Activated CD4-positive, alpha-beta T cell treated with anti-CD3 and anti-CD28 coated beads, Interleukin-2, amount 10 ng/mL, durations not matched to agents 7 days and 5 days (primary cell): ENCODE data around the gene TUBGCP2. TPM values are rescaled to one million over a fixed set of nuclear protein-coding genes. Genes with fewer than 3 reads are reported as not detected.

Source experiments
- CTCF ChIA-PET: fragments of 350-600 bp; sonication (Branson Sonifier 250); formaldehyde crosslinking; loops from one replicate; lab custom pipeline; 2021; ENCODE audit warnings: antibody characterized with exemption; lab: Charles Lee
- POLR2A ChIA-PET: fragments of 350-600 bp; sonication (Branson Sonifier 250); formaldehyde crosslinking; loops from one replicate; lab custom pipeline; 2021; ENCODE audit warnings: antibody characterized with exemption; lab: Charles Lee
- DNase-seq: peaks from one replicate; pipeline ENCODE4 v3.0.0-alpha.2; 2020
- H3K27ac Mint-ChIP-seq: one replicate; pipeline ENCODE4 v1.8.0; 2021; ENCODE audit warnings: mild to moderate bottlenecking, moderate library complexity, mixed read lengths
- H3K27me3 Mint-ChIP-seq: one replicate; pipeline ENCODE4 v1.8.0; 2021; ENCODE audit warnings: mixed read lengths
- H3K36me3 Mint-ChIP-seq: one replicate; pipeline ENCODE4 v1.8.0; 2021; ENCODE audit warnings: low read depth, mixed read lengths
- H3K4me1 Mint-ChIP-seq: one replicate; pipeline ENCODE4 v1.8.0; 2021; ENCODE audit warnings: mixed read lengths
- H3K4me3 Mint-ChIP-seq: one replicate; pipeline ENCODE4 v1.8.0; 2021; ENCODE audit warnings: mild to moderate bottlenecking, moderate library complexity, mixed read lengths
- H3K9me3 Mint-ChIP-seq: one replicate; pipeline ENCODE4 v1.8.0; 2021; ENCODE audit warnings: mixed read lengths
- total RNA-seq, 2 experiments: library from RNA; stranded (reverse); gene quantifications; one replicate each; pipeline ENCODE4 v1.2.3, GENCODE V29; 2021

TUBGCP2 gene
- total RNA-seq, 2 experiments from 2014 or later = 52.4 to 54.2 TPM

- CTCF ChIA-PET = interaction anchor here (1.2 kb wide), 1 partner anchor 29 kb away, joined by 4 read pairs; no protein-coding TSS in a partner anchor
These were observed 28.1 kb upstream of the TUBGCP2 start, which contains the start of gene CALY for GRCh38 chr10:133336577-133337369. CALY (minus strand) TSS chr10:133336896; CDS start chr10:133328989, 7,907 bp downstream.

GRCh38 chr10:133336118-133336576, 27.5 kb upstream of the TUBGCP2 start:
- no peak overlapping the region for H3K4me3 Mint-ChIP-seq
- no peak for DNase-seq

More at GRCh38 chr10:133336577-133337369, 28.1 kb upstream of the TUBGCP2 start, which contains the start of gene CALY:
- H3K4me1 Mint-ChIP-seq = peaks cover 3% of the 10 kb centered on the region
- peaks cover 36% of the 10 kb centered on the region for H3K27me3 Mint-ChIP-seq
- peak; percentile 89 for DNase-seq
- H3K36me3 Mint-ChIP-seq = no peaks in the 10 kb centered on the region
- H3K9me3 Mint-ChIP-seq = no peaks in the 10 kb centered on the region
- H3K27ac Mint-ChIP-seq = peak within 1 kb of the TSS; percentile 62
- POLR2A ChIA-PET = no interaction called here
- H3K4me3 Mint-ChIP-seq = peak within 1 kb of the TSS; percentile 59

GRCh38 chr10:133335246-133336117, 26.8 kb upstream of the TUBGCP2 start:
- ChIA-PET POLR2A (no interaction called here), CTCF (interaction anchor here (1.2 kb wide), 1 partner anchor 28 kb away, joined by 4 read pairs; no protein-coding TSS in a partner anchor)
- Mint-ChIP-seq H3K9me3 (no peaks in the 10 kb centered on the region), H3K27ac (no peak overlapping the region), H3K27me3 (peaks cover 40% of the 10 kb centered on the region), H3K4me3 (peak overlapping the region; percentile 19), H3K4me1 (peaks cover 3% of the 10 kb centered on the region), H3K36me3 (no peaks in the 10 kb centered on the region)
- DNase-seq = peak; percentile 78

More at GRCh38 chr10:133336118-133336576, 27.5 kb upstream of the TUBGCP2 start:
- Mint-ChIP-seq H3K36me3 (no peaks in the 10 kb centered on the region), H3K9me3 (no peaks in the 10 kb centered on the region), H3K4me1 (peaks cover 3% of the 10 kb centered on the region), H3K27ac (no peak overlapping the region), H3K27me3 (peaks cover 36% of the 10 kb centered on the region)
- POLR2A ChIA-PET = no interaction called here
- CTCF ChIA-PET = interaction anchor here (1.2 kb wide), 1 partner anchor 29 kb away, joined by 4 read pairs; no protein-coding TSS in a partner anchor

- H3K27me3 Mint-ChIP-seq = peaks cover 42% of the 10 kb centered on the region
- no peak for DNase-seq
- no peaks in the 10 kb centered on the region for H3K36me3 Mint-ChIP-seq
- H3K4me1 Mint-ChIP-seq = peaks cover 3% of the 10 kb centered on the region
- H3K27ac Mint-ChIP-seq = no peak overlapping the region
- POLR2A ChIA-PET = no interaction called here
- CTCF ChIA-PET = interaction anchor here (1.3 kb wide), 1 partner anchor 9 kb away, joined by 4 read pairs; no protein-coding TSS in a partner anchor
- H3K4me3 Mint-ChIP-seq = no peak overlapping the region
- H3K9me3 Mint-ChIP-seq = no peaks in the 10 kb centered on the region
These were observed 26.0 kb upstream of the TUBGCP2 start for GRCh38 chr10:133334503-133335245.

GRCh38 chr10:133332936-133333699, 24.4 kb upstream of the TUBGCP2 start:
- H3K27ac Mint-ChIP-seq = no peak overlapping the region
- peaks cover 52% of the 10 kb centered on the region for H3K27me3 Mint-ChIP-seq
- H3K4me3 Mint-ChIP-seq = no peak overlapping the region
- DNase-seq = no peak
- H3K4me1 Mint-ChIP-seq = peaks cover 5% of the 10 kb centered on the region
- CTCF ChIA-PET = no interaction called here
- POLR2A ChIA-PET = no interaction called here
- H3K36me3 Mint-ChIP-seq = no peaks in the 10 kb centered on the region
- H3K9me3 Mint-ChIP-seq = no peaks in the 10 kb centered on the region

- H3K9me3 Mint-ChIP-seq = no peaks in the 10 kb centered on the region
- peak; percentile 86 for DNase-seq
- H3K36me3 Mint-ChIP-seq = no peaks in the 10 kb centered on the region
- peak overlapping the region; percentile 68 for H3K27ac Mint-ChIP-seq
- H3K4me1 Mint-ChIP-seq = peaks cover 7% of the 10 kb centered on the region
- POLR2A ChIA-PET = no interaction called here
- CTCF ChIA-PET = interaction anchor here (0.6 to 2.0 kb wide), 25 partner anchors 10 to 291 kb away, joined by 3 to 23 read pairs (median 5); partner anchors contain the start of genes FUOM and PRAP1
- H3K4me3 Mint-ChIP-seq = peak overlapping the region; percentile 13
- H3K27me3 Mint-ChIP-seq = peaks cover 64% of the 10 kb centered on the region
These were observed 21.0 kb upstream of the TUBGCP2 start for GRCh38 chr10:133329491-133330202.

- DNase-seq = no peak
- Mint-ChIP-seq H3K4me1 (peaks cover 7% of the 10 kb centered on the region), H3K9me3 (no peaks in the 10 kb centered on the region), H3K36me3 (no peaks in the 10 kb centered on the region), H3K4me3 (no peak overlapping the region), H3K27ac (no peak overlapping the region), H3K27me3 (peaks cover 60% of the 10 kb centered on the region)
- CTCF ChIA-PET = interaction anchor here (1.0 to 2.0 kb wide), 20 partner anchors 9 to 292 kb away, joined by 3 to 23 read pairs (median 5); partner anchors contain the start of gene PRAP1
- POLR2A ChIA-PET = no interaction called here
These were observed 20.0 kb upstream of the TUBGCP2 start for GRCh38 chr10:133328358-133329343.

GRCh38 chr10:133327651-133328357, 19.1 kb upstream of the TUBGCP2 start:
- H3K4me1 Mint-ChIP-seq = peaks cover 7% of the 10 kb centered on the region
- H3K36me3 Mint-ChIP-seq = no peaks in the 10 kb centered on the region
- no peak overlapping the region for H3K27ac Mint-ChIP-seq
- no peak overlapping the region for H3K4me3 Mint-ChIP-seq
- ChIA-PET CTCF (interaction anchor here (1.8 kb wide), 1 partner anchor 20 kb away, joined by 5 read pairs; no protein-coding TSS in a partner anchor), POLR2A (no interaction called here)
- DNase-seq = no peak
- no peaks in the 10 kb centered on the region for H3K9me3 Mint-ChIP-seq
- H3K27me3 Mint-ChIP-seq = peaks cover 54% of the 10 kb centered on the region

GRCh38 chr10:133326745-133327650, 18.3 kb upstream of the TUBGCP2 start:
- Mint-ChIP-seq H3K36me3 (no peaks in the 10 kb centered on the region), H3K4me1 (peaks cover 7% of the 10 kb centered on the region), H3K27ac (no peak overlapping the region), H3K9me3 (no peaks in the 10 kb centered on the region), H3K4me3 (no peak overlapping the region), H3K27me3 (peaks cover 46% of the 10 kb centered on the region)
- ChIA-PET CTCF (no interaction called here), POLR2A (no interaction called here)
- DNase-seq = no peak
